ENCODE data around the gene TOX3. TPM values are rescaled to one million over a fixed set of nuclear protein-coding genes. Genes with fewer than 3 reads are reported as not detected.

The TOX3 gene
- total RNA-seq (ENCODE audit: unreplicated experiment) = 8.5 TPM
- long read RNA-seq, partial matches to known transcripts = 0 of 1 reads
- long read RNA-seq, other reads (novel, unspliced or antisense) = 1 of 1 reads

DNA sequence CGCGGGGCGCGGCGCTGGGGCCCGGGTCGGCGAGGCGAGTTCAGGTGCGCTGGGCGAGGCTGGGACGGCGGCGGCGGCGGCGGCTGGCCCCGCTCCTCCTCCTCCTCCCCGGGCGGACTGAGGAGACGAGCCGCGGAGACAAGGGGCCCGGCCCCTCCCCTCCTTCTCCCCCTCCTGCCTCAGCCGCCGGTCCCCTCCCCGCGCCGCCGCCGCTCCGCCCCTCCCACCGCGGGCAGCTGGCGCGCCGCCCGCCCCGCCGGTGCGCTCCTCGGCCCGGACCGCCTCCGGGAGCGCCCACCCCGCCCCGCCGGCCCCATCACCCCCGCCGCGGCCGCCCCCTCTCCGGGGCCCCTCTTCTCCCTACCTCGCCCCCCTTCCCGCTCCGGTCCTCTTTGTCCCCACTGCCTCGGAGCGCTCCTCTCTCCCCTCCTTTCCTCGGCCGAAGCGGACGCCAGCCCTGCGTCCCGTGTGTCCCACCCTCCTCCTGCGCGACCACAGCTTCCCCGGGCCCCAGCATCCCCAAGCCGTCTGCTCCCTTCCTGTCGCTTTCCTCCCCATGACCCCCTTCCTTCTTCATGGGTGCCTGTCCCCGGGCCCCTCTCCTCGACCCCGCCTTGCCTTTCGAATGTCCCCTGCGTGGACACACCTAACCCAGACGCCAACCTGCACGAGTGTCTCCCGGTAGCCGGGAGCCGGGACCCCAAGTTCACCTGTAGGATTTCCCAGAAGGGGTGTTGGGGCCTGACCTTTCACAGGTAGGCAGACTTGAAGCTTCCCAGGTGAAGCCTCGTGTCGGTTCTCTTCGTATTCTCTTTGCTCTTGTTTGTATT is at the start of gene TOX3:
TOX3 (minus strand) TSS at position 140 of the 830 bp plus-strand sequence. CDS start 420 bp downstream, outside the sequence.
- peak; percentile 23 for DNase-seq (ENCODE audit: low spot score)

DNA sequence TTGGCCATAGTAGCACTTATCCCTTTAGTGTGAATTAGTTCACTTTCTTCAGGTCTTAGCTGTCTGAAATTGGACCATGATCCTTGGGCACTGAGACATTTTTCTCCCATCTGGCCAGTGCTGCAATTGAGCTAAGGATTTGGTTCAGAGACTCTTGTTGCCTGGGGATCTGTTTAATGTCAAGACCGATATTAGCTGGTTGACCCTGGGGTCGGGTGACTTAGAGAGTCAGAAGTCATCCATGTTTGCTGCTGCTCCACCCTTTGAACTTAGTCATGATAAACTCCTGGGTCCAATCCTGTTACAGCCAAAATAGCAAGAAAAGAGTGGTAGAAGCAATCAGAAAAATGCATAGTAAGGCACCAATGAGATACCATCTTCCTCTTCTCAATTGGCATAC is 45.8 kb upstream of the TOX3 start:
- no peak overlapping the region for H3K4me3 Mint-ChIP-seq (ENCODE audit: unreplicated experiment)
- H3K36me3 Mint-ChIP-seq (ENCODE audit: low read depth, unreplicated experiment) = no peaks in the 10 kb centered on the region
- no peaks in the 10 kb centered on the region for H3K4me1 Mint-ChIP-seq (ENCODE audit: unreplicated experiment)
- H3K9me3 Mint-ChIP-seq (ENCODE audit: unreplicated experiment) = no peaks in the 10 kb centered on the region
- no peak for DNase-seq (ENCODE audit: low spot score)
- no peak overlapping the region for H3K27ac Mint-ChIP-seq (ENCODE audit: unreplicated experiment)
- TF ChIP-seq CTCF (IDR thresholded peaks at IDR 0.05; ENCODE audit: unreplicated experiment) = no peak
- H3K27me3 Mint-ChIP-seq (ENCODE audit: unreplicated experiment) = peaks cover 2% of the 10 kb centered on the region

More for the DNA sequence above, at the start of gene TOX3:
- Mint-ChIP-seq H3K27me3 (ENCODE audit: unreplicated experiment) (peaks cover 10% of the 10 kb centered on the region), H3K27ac (ENCODE audit: unreplicated experiment) (no peak within 1 kb of the TSS), H3K36me3 (ENCODE audit: low read depth, unreplicated experiment) (no peaks in the 10 kb centered on the region), H3K4me3 (ENCODE audit: unreplicated experiment) (peak within 1 kb of the TSS; percentile 94), H3K9me3 (ENCODE audit: unreplicated experiment) (peaks cover 7% of the 10 kb centered on the region), H3K4me1 (ENCODE audit: unreplicated experiment) (peaks cover 11% of the 10 kb centered on the region)
- TF ChIP-seq CTCF (IDR thresholded peaks at IDR 0.05; ENCODE audit: unreplicated experiment) = no peak

DNA sequence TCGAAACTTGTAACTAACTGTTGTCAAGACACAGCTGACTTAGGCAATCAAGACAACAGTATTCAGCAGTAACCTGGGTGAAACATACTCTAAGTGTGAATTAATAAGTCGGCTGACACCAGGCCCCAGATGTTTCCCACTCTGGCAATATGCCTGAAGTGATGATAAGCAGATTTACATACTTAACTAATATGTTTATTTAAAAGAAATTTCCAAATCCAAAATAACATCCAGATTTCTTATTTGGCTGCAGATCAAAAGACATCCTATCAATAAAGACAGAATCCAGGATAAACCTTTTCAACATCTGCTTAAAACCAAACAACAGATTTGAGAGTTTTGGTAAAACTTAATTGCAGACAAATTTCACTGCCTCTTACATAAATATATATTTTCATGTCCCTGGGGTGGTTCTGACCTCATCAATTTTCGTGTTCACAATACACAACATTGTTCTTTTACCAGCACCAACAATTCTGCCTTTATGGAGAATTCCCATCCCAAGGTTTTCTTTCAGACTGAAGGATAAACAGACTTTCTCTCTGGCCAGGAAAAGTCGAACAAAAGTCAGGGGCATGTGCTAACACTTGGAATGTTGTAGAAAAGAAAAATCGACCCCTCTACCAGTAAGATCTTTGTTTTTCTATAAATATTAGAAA is 45.1 kb upstream of the TOX3 start:
- H3K27ac Mint-ChIP-seq (ENCODE audit: unreplicated experiment) = no peak overlapping the region
- no peak for TF ChIP-seq CTCF (IDR thresholded peaks at IDR 0.05; ENCODE audit: unreplicated experiment)
- no peaks in the 10 kb centered on the region for H3K9me3 Mint-ChIP-seq (ENCODE audit: unreplicated experiment)
- no peaks in the 10 kb centered on the region for H3K36me3 Mint-ChIP-seq (ENCODE audit: low read depth, unreplicated experiment)
- H3K4me1 Mint-ChIP-seq (ENCODE audit: unreplicated experiment) = no peaks in the 10 kb centered on the region
- DNase-seq (ENCODE audit: low spot score) = no peak
- H3K27me3 Mint-ChIP-seq (ENCODE audit: unreplicated experiment) = peaks cover 2% of the 10 kb centered on the region
- H3K4me3 Mint-ChIP-seq (ENCODE audit: unreplicated experiment) = no peak overlapping the region

- Mint-ChIP-seq H3K4me1 (ENCODE audit: unreplicated experiment) (no peaks in the 10 kb centered on the region), H3K27ac (ENCODE audit: unreplicated experiment) (no peak overlapping the region), H3K27me3 (ENCODE audit: unreplicated experiment) (peaks cover 2% of the 10 kb centered on the region), H3K9me3 (ENCODE audit: unreplicated experiment) (no peaks in the 10 kb centered on the region), H3K36me3 (ENCODE audit: low read depth, unreplicated experiment) (no peaks in the 10 kb centered on the region), H3K4me3 (ENCODE audit: unreplicated experiment) (no peak overlapping the region)
- no peak for TF ChIP-seq CTCF (IDR thresholded peaks at IDR 0.05; ENCODE audit: unreplicated experiment)
- no peak for DNase-seq (ENCODE audit: low spot score)
Measured at GRCh38 chr16:52591471-52591870, 44.5 kb upstream of the TOX3 start.

DNA sequence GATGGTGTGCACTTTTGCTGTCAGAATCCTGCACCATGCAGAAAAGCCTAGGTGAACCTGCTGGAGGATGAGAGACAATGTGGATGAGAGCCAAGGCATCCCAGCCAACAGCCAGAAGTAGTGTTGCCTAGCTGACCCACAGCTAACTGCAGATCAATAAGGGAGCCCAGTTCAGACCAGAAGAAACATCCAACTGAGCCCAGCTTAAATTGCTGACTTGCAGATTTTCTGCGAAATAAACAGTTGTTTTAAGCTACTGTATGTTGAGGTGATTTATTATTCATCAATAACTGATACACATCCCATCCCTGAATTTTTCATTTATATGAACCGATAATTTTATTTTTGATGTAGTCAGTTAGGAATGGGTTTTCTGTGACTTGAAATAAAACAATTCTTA is 39.2 kb upstream of the TOX3 start:
- H3K9me3 Mint-ChIP-seq (ENCODE audit: unreplicated experiment) = no peaks in the 10 kb centered on the region
- no peaks in the 10 kb centered on the region for H3K36me3 Mint-ChIP-seq (ENCODE audit: low read depth, unreplicated experiment)
- DNase-seq (ENCODE audit: low spot score) = no peak
- TF ChIP-seq CTCF (IDR thresholded peaks at IDR 0.05; ENCODE audit: unreplicated experiment) = no peak
- no peaks in the 10 kb centered on the region for H3K4me1 Mint-ChIP-seq (ENCODE audit: unreplicated experiment)
- H3K27ac Mint-ChIP-seq (ENCODE audit: unreplicated experiment) = no peak overlapping the region
- peaks cover 4% of the 10 kb centered on the region for H3K27me3 Mint-ChIP-seq (ENCODE audit: unreplicated experiment)
- no peak overlapping the region for H3K4me3 Mint-ChIP-seq (ENCODE audit: unreplicated experiment)

All from endothelial cell (in vitro differentiated cells).